HG02798 (cell line): ENCODE data around the gene ZNF518A.
"Not testable (repeated sequence)": the region's sequence is repeated elsewhere in the genome, so short reads cannot be mapped to it uniquely, and the experiment has no call there.

Source experiments
- ATAC-seq: cut with Tn5 transposase; IDR thresholded peaks from one replicate; pipeline ENCODE4 v1.9.1; 2021; ENCODE audit warnings: mild to moderate bottlenecking; ENCODE audit not compliant: unreplicated experiment, poor library complexity

Gene ZNF518A

DNA sequence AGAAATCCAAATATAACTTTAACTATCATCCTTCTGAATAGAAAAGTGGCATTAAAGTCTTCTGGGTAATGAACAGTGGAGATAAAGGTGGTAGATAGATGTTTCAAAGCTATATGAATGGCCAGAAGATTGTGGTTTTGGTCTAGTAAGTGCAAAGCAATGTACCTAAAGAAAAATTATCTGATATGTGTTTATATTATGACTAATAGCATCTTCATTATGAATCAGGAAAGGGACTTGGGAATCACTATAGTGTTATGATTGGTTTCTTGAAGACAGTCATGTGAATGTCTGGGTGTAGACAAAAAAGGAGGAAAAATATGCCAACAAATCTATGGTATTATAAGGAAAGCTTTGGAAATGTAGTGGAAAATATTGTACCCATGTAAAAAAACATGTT is 3.0 kb downstream of the ZNF518A start:
- ATAC-seq: no peak

DNA sequence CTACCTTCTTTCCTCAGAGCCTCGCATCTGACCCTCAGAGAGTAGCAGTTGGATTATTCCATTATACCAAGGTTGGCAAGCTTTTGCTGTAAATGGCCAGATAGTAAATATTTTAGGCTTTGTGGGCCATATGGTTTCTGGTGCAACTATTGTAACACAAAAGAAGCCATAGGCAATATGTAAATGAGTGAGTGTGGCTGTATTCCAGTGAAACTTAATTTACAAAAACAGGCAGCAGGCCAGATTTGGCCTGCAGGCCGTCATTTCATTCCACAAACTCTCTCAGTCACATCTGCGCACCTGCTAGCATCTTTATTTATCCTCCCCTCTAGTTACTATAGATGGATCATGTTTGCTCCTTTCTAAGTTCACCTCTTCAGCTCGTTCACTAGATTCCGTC is 6.7 kb downstream of the ZNF518A start:
- ATAC-seq: no peak

GRCh38 chr10:96137567-96137966 is 7.5 kb downstream of the ZNF518A start:
- ATAC-seq: no peak

DNA sequence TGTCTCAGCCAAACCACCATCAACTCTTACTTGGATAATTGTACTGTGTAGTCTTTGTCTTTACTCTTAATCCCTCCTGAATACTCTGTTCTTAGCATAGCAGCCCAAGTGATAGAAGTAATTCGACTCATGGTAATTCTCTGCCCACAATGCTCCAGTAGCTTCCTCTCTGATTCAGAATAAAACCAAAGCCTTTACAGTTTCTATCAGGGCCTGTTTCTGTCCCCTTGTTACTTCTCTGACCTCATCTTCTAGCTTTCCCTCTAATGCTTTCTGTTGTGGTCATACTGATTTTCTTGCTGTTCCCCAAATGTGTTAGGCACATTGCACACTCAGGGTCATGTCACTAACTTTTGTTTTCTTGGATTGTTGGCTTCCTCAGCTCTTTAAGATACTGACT is 8.0 kb downstream of the ZNF518A start:
- ATAC-seq: peak; percentile 96

DNA sequence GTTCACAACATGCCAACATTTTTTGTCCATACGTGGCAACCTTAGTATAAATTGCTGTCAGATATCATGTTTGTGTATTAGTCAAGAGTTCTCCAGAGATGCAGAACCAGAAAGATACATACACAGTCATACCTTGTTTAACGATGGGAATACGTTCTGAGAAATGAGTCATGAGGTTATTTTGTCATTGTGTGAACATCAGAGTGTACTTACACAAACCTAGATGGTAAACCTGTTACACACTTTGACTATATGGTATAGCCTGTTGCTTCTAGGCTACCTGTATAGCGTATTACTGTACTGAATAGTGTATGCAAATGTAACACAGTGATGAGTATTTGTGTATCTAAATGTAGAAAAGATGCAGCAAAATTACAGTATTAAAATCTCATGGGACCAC is 22.3 kb downstream of the ZNF518A start:
- ATAC-seq: no peak

GRCh38 chr10:96153070-96153469 is 23.0 kb downstream of the ZNF518A start:
- ATAC-seq: no peak

- ATAC-seq: no peak
These were observed 35.6 kb downstream of the ZNF518A start for GRCh38 chr10:96165726-96166125.

- no peak for ATAC-seq
These were observed 38.4 kb downstream of the ZNF518A start for GRCh38 chr10:96168546-96168945.

GRCh38 chr10:96170230-96170629 is 40.1 kb downstream of the ZNF518A start:
- no peak for ATAC-seq

DNA sequence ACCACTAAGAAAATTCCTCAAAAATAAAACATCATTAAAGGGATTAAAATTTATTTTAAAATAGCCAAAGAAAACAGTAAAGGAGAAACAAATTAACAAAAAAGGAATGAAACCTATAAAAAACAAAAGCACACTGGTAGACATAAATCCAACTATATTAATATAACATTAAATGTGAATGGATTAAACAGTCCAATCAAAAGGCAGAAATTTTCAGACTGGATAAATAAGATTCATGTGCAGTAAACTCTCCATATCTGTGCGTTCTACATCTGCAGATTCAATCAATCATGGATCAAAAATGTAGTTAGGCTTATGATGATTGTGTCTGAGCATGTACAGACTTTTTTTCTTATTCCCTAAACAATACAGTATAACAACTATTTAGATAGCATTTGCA is 42.6 kb downstream of the ZNF518A start:
- no peak for ATAC-seq

- no peak for ATAC-seq
These were observed 46.9 kb downstream of the ZNF518A start for GRCh38 chr10:96176985-96177384.

DNA sequence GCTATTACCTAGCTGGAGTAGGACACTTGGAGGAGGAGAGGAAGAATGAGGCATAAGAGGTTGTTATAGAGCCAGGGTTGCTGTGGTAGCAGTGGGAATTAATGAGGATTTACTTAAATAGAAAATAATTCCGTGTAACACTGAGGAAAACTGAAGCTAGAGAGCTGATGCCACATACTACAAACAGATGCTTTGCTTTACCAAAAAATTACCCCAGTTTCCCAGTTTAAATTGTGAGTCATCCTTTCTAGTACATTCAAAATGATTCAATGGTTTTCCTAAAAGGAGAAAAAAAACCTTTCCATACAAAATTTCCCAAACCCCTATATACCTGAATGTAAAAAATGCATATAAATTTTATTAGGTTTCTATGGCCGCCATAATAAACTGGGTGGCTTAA is 58.3 kb downstream of the ZNF518A start:
- ATAC-seq: no peak

GRCh38 chr10:96188916-96189315 is 58.8 kb downstream of the ZNF518A start:
- no peak for ATAC-seq

DNA sequence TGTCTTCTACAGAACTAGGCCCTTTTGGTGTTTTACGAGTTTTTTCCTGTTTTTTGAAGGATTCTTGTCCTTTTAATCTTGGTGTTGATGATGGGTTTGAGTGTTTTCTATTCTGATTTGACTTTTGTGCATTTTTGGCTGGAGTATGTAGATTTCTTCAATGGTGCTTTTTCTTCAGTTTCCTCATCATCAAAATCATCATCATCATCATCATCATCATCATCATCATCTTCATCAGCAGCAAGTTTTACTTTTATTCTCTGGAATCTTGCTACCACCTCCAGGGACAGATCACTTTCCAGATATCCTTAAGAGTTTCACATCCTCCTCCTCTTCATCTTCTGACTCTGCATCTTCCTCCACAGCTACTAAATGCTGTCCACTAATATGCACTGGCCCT is 59.4 kb downstream of the ZNF518A start:
- ATAC-seq: not testable (repeated sequence)

DNA sequence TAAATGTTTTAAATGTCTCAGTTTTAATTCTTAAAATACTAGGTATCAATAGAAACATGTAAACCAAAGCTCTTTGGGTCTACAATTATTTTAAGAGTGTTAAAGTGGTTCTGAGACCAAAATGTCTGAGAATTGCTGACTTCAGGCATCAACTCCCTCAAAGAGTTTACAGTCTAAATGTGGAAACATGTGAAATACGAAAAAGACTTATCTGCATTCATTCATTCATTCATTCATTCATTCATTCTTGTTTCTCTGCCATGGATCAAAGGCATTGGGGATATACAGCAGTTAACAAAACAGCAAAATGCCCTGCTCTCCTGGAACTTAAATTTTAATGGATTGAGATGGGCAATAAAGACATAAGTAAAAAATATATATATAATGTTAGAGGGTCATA is 71.4 kb downstream of the ZNF518A start:
- no peak for ATAC-seq

DNA sequence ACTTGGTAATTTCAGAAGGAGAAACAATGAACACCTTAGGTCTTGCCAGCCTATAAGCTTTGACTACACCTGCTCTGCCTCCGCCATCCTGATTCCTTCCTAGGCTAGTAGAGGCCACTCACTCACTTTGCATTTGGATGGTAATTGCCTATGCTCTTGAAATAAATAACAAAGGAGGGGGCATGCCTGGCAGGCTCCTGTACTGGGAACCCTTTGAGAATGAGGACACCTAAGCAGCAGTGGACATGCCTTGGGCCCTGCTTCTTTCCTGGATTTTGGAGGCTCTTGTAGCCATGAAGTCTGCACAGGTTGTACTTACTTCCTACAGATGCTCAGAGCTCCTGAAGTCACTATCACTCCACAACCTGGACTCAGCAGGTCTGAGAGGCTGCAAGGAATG is 75.5 kb downstream of the ZNF518A start:
- no peak for ATAC-seq

- peak; percentile 75 for ATAC-seq
These were observed 78.2 kb downstream of the ZNF518A start for GRCh38 chr10:96208271-96208670.

GRCh38 chr10:96208946-96209345 is 78.8 kb downstream of the ZNF518A start:
- no peak for ATAC-seq

DNA sequence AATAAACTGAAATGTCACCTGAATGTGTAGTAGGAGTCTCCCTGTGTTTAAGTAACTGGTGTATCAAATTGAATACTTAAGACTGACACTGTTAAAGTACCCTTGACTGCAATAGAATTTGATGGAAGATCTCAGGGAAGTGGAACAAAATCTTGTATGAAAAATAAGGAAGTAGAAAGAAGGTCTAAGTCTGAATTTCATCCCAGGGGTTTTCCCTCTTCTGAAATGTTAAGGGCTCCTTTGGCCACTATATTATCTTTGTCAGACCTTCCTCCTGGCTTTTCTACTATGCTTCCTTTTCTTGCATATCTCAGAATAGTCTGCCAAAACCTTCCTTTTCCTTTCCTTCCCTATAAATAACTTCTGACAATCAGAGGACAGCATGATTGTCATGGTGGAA is 81.7 kb downstream of the ZNF518A start:
- ATAC-seq: no peak

- ATAC-seq: no peak
These were observed 82.8 kb downstream of the ZNF518A start for GRCh38 chr10:96212911-96213310.
